Vagina (tissue), 2 donors: ENCODE results near the gene RHEBL1. TPM values are rescaled to one million over a fixed set of nuclear protein-coding genes. Genes with fewer than 3 reads are reported as not detected.
A peak's percentile ranks its signal among the peaks of the same experiment; 100 is the strongest.

ENCODE experiments used
- DNase-seq, 2 donors: peaks; one replicate each; pipeline ENCODE4 v3.0.0-alpha.2; 2017; ENCODE audit errors: extremely low spot score in 2 of 2
- H3K27ac ChIP-seq: fragments of 200-600 bp; sonication (generic); one replicate; pipeline ENCODE4 v1.5.1; 2019
- H3K27me3 ChIP-seq: fragments of 200-600 bp; sonication (generic); one replicate; pipeline ENCODE4 v1.5.1; 2019
- H3K36me3 ChIP-seq, 2 donors: fragments of 200-600 bp; sonication (generic); one replicate each; pipeline ENCODE4 v1.5.1; 2017 to 2019
- H3K4me1 ChIP-seq: fragments of 200-600 bp; sonication (generic); one replicate; pipeline ENCODE4 v1.5.1; 2019
- H3K4me3 ChIP-seq, 2 donors: fragments of 200-600 bp; sonication (generic); 1 replicate in 1 of 2; 2 replicates in 1 of 2; pipeline ENCODE4 v1.5.1; 2016 to 2019
- H3K9me3 ChIP-seq: fragments of 200-600 bp; sonication (generic); one replicate; pipeline ENCODE4 v1.5.1; 2019
- POLR2A ChIP-seq, 2 donors: fragments of 450-650 bp; IDR thresholded peaks; one replicate each; pipeline ENCODE4 v1.6.1; 2017; ENCODE audit warnings: antibody characterized with exemption in 2 of 2, mild to moderate bottlenecking in 2 of 2, moderate library complexity in 2 of 2
- POLR2AphosphoS5 ChIP-seq, 2 donors: sonication (generic); formaldehyde crosslinking; IDR thresholded peaks; one replicate each; pipeline ENCODE4 v1.9.0; 2017; ENCODE audit warnings: antibody characterized with exemption in 2 of 2, mild to moderate bottlenecking in 2 of 2, low read depth in 1 of 2; ENCODE audit not compliant: insufficient read depth in 1 of 2
- intact Hi-C: fragments of 100-400 bp; cut with DNase I; formaldehyde crosslinking; loops from one replicate; pipeline ENCODE4 v1.15.1; 2023
- total RNA-seq: library from RNA; depleted of rRNA; stranded (reverse); fragments of >200 nt; gene quantifications from one replicate; pipeline ENCODE4 v1.2.3, GENCODE V29; 2016
- TF ChIP-seq, protein P1 (sequence below), 3 experiments: fragments of 450-650 bp in 2 of 3; fragments of 200-600 bp in 1 of 3; sonication (generic) in 1 of 3; IDR thresholded peaks; one replicate each; pipeline ENCODE4 v1.5.1; 2017 to 2019; ENCODE audit warnings: antibody characterized with exemption in 3 of 3, mild to moderate bottlenecking in 2 of 3, moderate library complexity in 2 of 3

The RHEBL1 gene
- total RNA-seq, 1 donor from 2014 or later, result 1.7 TPM

DNA sequence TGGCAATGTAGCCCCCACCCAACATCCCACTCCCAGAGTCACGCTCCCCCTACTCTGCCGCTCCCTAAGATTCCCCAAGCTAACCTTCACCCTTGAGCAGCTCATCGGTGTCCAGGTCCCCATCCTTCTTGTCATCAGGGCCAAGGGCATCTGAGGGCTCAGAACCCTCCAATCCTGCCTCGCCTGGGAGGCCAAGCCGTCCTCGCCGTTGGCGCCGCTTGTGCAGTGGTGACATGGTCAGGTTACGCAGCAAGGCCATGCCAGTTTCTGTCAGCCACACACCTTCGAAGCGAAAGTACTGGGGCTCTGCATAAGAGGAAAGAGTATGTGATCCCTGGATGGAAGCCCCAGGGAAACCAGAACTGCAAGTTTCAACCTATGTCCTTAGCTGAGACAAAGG is 25.1 kb downstream of the RHEBL1 start:
- Histone ChIP-seq H3K4me1 (no peaks in the 10 kb centered on the region), H3K4me3 (no peak overlapping the region), H3K36me3 (peaks cover 3 to 96% of the 10 kb centered on the region in 2 donors), H3K27ac (no peak overlapping the region), H3K27me3 (no peaks in the 10 kb centered on the region), H3K9me3 (no peaks in the 10 kb centered on the region)
- intact Hi-C loops, result no loop called here
- no peak for DNase-seq
- no peak for TF ChIP-seq POLR2A (IDR thresholded peaks at IDR 0.05)
- TF ChIP-seq, protein P1, sequence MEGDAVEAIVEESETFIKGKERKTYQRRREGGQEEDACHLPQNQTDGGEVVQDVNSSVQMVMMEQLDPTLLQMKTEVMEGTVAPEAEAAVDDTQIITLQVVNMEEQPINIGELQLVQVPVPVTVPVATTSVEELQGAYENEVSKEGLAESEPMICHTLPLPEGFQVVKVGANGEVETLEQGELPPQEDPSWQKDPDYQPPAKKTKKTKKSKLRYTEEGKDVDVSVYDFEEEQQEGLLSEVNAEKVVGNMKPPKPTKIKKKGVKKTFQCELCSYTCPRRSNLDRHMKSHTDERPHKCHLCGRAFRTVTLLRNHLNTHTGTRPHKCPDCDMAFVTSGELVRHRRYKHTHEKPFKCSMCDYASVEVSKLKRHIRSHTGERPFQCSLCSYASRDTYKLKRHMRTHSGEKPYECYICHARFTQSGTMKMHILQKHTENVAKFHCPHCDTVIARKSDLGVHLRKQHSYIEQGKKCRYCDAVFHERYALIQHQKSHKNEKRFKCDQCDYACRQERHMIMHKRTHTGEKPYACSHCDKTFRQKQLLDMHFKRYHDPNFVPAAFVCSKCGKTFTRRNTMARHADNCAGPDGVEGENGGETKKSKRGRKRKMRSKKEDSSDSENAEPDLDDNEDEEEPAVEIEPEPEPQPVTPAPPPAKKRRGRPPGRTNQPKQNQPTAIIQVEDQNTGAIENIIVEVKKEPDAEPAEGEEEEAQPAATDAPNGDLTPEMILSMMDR (IDR thresholded peaks at IDR 0.05), result no peak
- no peak for TF ChIP-seq POLR2AphosphoS5 (IDR thresholded peaks at IDR 0.05; ENCODE audit: insufficient read depth in 1 of 2, low read depth in 1 of 2)

DNA sequence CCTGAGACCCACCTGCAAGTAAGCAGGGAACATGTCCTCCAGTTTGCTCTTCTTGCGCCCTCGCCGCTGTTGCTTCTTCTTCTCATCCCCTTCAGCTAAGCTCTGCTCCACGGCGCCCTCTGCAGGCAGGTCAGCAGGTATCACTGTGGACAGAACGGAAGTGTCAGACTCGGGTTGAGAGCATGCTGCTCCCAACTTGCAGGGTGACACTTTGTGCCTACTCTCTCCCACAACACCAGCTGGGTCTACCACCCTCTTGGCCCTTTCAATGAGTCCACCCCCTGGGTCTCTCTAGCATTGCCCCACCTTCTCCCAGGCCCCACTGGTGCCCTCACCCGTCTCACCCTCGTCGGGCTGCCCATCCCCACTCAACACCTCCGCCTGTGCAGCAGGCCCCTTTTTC is 25.9 kb downstream of the RHEBL1 start:
- Histone ChIP-seq H3K27ac (no peak overlapping the region), H3K36me3 (peaks cover 3 to 96% of the 10 kb centered on the region in 2 donors), H3K4me1 (no peaks in the 10 kb centered on the region), H3K9me3 (no peaks in the 10 kb centered on the region), H3K4me3 (no peak overlapping the region), H3K27me3 (no peaks in the 10 kb centered on the region)
- TF ChIP-seq POLR2A (IDR thresholded peaks at IDR 0.05), result no peak
- TF ChIP-seq, protein P1 (IDR thresholded peaks at IDR 0.05), result peak in 1 of 3 experiments; percentile 31
- TF ChIP-seq POLR2AphosphoS5 (IDR thresholded peaks at IDR 0.05; ENCODE audit: insufficient read depth in 1 of 2, low read depth in 1 of 2), result no peak
- no peak for DNase-seq
- intact Hi-C loops, result no loop called here

DNA sequence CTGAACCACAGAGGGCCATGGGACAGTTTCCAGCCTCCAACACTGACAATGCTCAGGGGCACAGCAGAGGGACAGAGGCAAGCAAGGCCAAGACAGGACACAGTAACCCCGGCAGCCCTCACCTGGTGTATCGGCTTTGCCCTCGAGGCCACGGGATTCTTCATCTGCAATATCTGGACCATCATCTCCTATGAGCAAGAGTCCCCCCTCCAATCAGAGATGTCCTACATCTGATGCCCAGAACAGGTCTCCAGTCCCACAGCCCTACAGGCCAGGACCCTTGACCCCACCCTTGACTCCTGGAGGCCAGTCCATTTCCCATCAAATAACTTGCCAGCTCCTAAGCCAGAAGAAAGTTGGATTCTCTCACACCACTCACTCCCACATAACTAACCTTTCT is 26.5 kb downstream of the RHEBL1 start:
- Histone ChIP-seq H3K4me3 (no peak overlapping the region), H3K27me3 (no peaks in the 10 kb centered on the region), H3K9me3 (no peaks in the 10 kb centered on the region), H3K27ac (no peak overlapping the region), H3K36me3 (peaks cover 3 to 96% of the 10 kb centered on the region in 2 donors), H3K4me1 (no peaks in the 10 kb centered on the region)
- intact Hi-C loops, result no loop called here
- TF ChIP-seq, protein P1 (IDR thresholded peaks at IDR 0.05), result no peak
- no peak for TF ChIP-seq POLR2A (IDR thresholded peaks at IDR 0.05)
- no peak for TF ChIP-seq POLR2AphosphoS5 (IDR thresholded peaks at IDR 0.05; ENCODE audit: insufficient read depth in 1 of 2, low read depth in 1 of 2)
- DNase-seq, result no peak

DNA sequence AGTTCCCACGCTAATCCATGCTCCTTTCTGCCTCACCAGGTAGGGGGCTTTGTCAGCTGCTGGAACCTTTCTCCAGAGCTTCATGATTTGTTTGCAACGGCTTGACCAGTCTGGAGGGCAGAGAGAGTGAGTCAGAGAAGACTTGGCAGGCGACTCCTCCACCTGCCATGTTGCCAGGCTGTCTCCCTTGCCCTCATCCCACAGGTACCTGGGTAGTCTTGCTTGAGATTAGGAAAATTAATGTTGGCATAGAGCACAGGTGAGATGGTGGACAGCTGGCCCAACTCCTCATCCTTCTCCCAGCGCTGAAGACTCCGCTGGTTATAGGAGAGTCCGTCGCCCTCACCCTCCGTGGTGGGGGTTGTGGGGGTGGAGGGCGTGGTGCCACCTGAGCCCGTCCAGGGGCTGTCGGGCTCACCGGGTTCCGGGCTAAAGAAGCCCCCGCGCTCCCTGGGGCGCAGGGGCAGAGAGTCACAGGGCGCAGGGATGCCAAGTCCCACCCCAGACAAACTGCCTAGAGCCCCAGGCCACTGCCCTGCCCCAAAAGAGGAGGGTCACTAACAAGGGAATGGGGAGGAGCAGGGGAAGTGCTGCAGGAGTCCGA is 27.8 kb downstream of the RHEBL1 start:
- H3K4me3 ChIP-seq, result no peak overlapping the region
- H3K4me1 ChIP-seq, result no peaks in the 10 kb centered on the region
- H3K36me3 ChIP-seq, result peaks cover 3 to 100% of the 10 kb centered on the region in 2 donors
- TF ChIP-seq POLR2AphosphoS5 (IDR thresholded peaks at IDR 0.05; ENCODE audit: insufficient read depth in 1 of 2, low read depth in 1 of 2), result no peak
- TF ChIP-seq POLR2A (IDR thresholded peaks at IDR 0.05), result no peak
- TF ChIP-seq, protein P1 (IDR thresholded peaks at IDR 0.05), result no peak
- intact Hi-C loops, result no loop called here
- H3K27ac ChIP-seq, result no peak overlapping the region
- no peak for DNase-seq
- no peaks in the 10 kb centered on the region for H3K27me3 ChIP-seq
- no peaks in the 10 kb centered on the region for H3K9me3 ChIP-seq

DNA sequence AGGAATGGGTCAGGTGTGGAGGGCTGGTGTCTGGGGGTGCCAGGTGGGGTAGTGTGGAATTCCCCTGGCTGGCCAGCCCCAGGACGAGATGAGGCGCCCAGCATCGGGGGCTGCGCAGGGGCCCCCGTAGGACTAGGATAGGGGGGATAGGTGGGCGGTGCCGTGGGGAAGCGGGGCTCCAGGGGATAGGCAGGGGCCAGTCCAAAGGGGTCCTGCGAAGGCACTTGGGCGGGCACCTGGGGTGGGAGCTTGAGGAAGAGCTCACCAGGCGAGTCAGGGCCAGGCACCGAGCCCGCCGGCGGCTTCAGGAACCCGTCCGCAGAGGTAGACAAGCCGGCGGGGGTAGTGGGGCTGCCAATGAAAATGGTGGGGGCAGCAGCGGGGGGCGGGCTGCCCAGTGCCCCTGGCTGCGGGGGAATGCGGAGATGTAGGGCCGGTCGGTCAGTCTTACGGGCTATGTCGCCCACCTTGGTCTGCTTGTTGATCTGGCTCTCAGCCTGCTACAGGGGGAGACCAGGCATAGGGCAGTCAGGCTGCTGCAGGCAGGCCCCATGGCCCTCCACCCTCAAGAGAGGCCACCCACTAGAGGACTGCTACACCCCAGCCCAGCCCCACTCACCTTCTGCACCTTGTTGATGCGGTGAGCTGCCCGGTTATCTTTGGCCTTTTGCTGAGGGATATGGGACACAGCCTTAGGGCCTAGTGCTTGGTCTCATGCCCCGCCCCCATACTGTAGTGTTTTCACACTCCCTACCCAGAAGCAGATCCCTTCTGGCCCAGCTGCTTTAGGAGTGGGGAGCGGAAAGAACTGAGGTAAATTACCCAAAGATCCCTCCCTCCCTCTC is 28.5 kb downstream of the RHEBL1 start:
- no peaks in the 10 kb centered on the region for H3K27me3 ChIP-seq
- TF ChIP-seq POLR2AphosphoS5 (IDR thresholded peaks at IDR 0.05; ENCODE audit: insufficient read depth in 1 of 2, low read depth in 1 of 2) (no peak), POLR2A (IDR thresholded peaks at IDR 0.05) (no peak)
- TF ChIP-seq, protein P1 (IDR thresholded peaks at IDR 0.05), result no peak
- peaks cover 3 to 99% of the 10 kb centered on the region in 2 donors for H3K36me3 ChIP-seq
- H3K4me3 ChIP-seq, result no peak overlapping the region
- no peaks in the 10 kb centered on the region for H3K9me3 ChIP-seq
- no peak overlapping the region for H3K27ac ChIP-seq
- H3K4me1 ChIP-seq, result no peaks in the 10 kb centered on the region
- intact Hi-C loops, result no loop called here
- DNase-seq, result no peak
